IPS DF 6.9 (cell line): ENCODE results near the gene TMEM236.

ENCODE experiments used
- DNase-seq: peaks from one replicate; pipeline ENCODE4 v3.0.0-alpha.2; 2013; ENCODE audit warnings: low read depth, low spot score
- H3K27ac ChIP-seq: one replicate; pipeline ENCODE4 v1.5.1; 2013; ENCODE audit warnings: low read length, control low read depth
- H3K27me3 ChIP-seq: 2 replicates; pipeline ENCODE4 v1.6.1; 2013; ENCODE audit warnings: mild to moderate bottlenecking, low read length; ENCODE audit not compliant: control insufficient read depth, insufficient read depth
- H3K36me3 ChIP-seq: 2 replicates; pipeline ENCODE4 v1.6.1; 2013; ENCODE audit warnings: low read length; ENCODE audit not compliant: control insufficient read depth, insufficient read depth
- H3K4me1 ChIP-seq: 2 replicates; pipeline ENCODE4 v1.6.1; 2013; ENCODE audit warnings: low read length; ENCODE audit not compliant: control insufficient read depth, insufficient read depth
- H3K4me3 ChIP-seq: 2 replicates; pipeline ENCODE4 v1.5.1; 2013; ENCODE audit warnings: mild to moderate bottlenecking, low read length
- H3K9me3 ChIP-seq: 2 replicates; pipeline ENCODE4 v1.6.1; 2013; ENCODE audit warnings: low read length, inconsistent platforms; ENCODE audit not compliant: control insufficient read depth, insufficient read depth
- WGBS: extraction: QIAGEN DNeasy Blood & Tissue Kit; methylation state at CpG from one replicate; pipeline ENCODE4 v1.1.7; 2013; ENCODE audit warnings: mixed read lengths, missing lambda C conversion rate; ENCODE audit not compliant: insufficient read length, insufficient coverage; 5-methylcytosine and 5-hydroxymethylcytosine counted together

The TMEM236 gene

DNA sequence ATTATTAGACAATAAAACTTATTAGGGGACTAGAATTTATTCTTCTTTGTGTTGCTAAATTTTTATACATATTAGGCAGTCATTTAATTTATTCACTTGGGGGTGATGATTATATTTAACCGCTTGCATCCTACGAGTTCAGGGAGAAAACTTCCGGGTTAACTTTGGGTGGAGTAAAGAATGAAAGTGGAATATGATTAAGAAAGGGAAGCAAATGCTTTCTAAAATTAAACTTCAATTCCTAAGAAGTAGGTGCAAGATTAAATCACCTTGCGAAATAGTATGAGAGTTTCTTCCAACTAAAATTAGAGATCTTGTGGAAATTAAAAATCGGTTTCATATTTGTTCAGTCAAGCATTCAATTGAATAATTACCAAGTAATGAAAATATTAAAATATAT, 90.6 kb downstream of the TMEM236 start:
- no peak overlapping the region for H3K27ac ChIP-seq
- no peak overlapping the region for H3K4me3 ChIP-seq
- no peaks in the 10 kb centered on the region for H3K36me3 ChIP-seq
- no peak for DNase-seq
- no peaks in the 10 kb centered on the region for H3K4me1 ChIP-seq
- no CpG with 5 or more reads among the region's 5 CpGs for WGBS
- H3K27me3 ChIP-seq: no peaks in the 10 kb centered on the region
- H3K9me3 ChIP-seq: no peaks in the 10 kb centered on the region

GRCh38 chr10:17847585-17848296, 95.7 kb downstream of the TMEM236 start:
- no peaks in the 10 kb centered on the region for H3K27me3 ChIP-seq
- no peaks in the 10 kb centered on the region for H3K4me1 ChIP-seq
- DNase-seq: no peak
- no peak overlapping the region for H3K4me3 ChIP-seq
- no peaks in the 10 kb centered on the region for H3K9me3 ChIP-seq
- no peaks in the 10 kb centered on the region for H3K36me3 ChIP-seq
- no peak overlapping the region for H3K27ac ChIP-seq
- no CpG with 5 or more reads among the region's 5 CpGs for WGBS

- no peaks in the 10 kb centered on the region for H3K36me3 ChIP-seq
- no peaks in the 10 kb centered on the region for H3K9me3 ChIP-seq
- no CpG with 5 or more reads among the region's 5 CpGs for WGBS
- H3K4me1 ChIP-seq: no peaks in the 10 kb centered on the region
- H3K4me3 ChIP-seq: no peak overlapping the region
- no peaks in the 10 kb centered on the region for H3K27me3 ChIP-seq
- no peak overlapping the region for H3K27ac ChIP-seq
- no peak for DNase-seq
Observed at GRCh38 chr10:17848646-17849045, 96.6 kb downstream of the TMEM236 start.
